H9 (cell line): Measurements from ENCODE around the gene SP6. TPM values are rescaled to one million over a fixed set of nuclear protein-coding genes. Genes with fewer than 3 reads are reported as not detected.

Experiments used
- DNase-seq: peaks from one replicate; pipeline ENCODE4 v3.0.0-alpha.2; 2017
- H2AFZ ChIP-seq: one replicate; pipeline ENCODE4 v1.6.1; 2013; ENCODE audit warnings: mild to moderate bottlenecking, low read length, control low read depth, moderate library complexity
- H2AK5ac ChIP-seq: 2 replicates; pipeline ENCODE4 v1.6.1; 2013; ENCODE audit warnings: low read length, control low read depth, mixed read lengths; ENCODE audit not compliant: insufficient read length
- H2BK120ac ChIP-seq: one replicate; pipeline ENCODE4 v1.6.1; 2013; ENCODE audit warnings: low read depth, mild to moderate bottlenecking, low read length, control low read depth, inconsistent platforms; ENCODE audit not compliant: poor library complexity, severe bottlenecking
- H2BK12ac ChIP-seq: 2 replicates; pipeline ENCODE4 v1.6.1; 2013; ENCODE audit warnings: low read length, control low read depth, mixed read lengths, low read depth; ENCODE audit not compliant: insufficient read length
- H2BK15ac ChIP-seq: 2 replicates; pipeline ENCODE4 v1.6.1; 2013; ENCODE audit warnings: low read depth, low read length, control low read depth
- H2BK20ac ChIP-seq: one replicate; pipeline ENCODE4 v1.6.1; 2013; ENCODE audit warnings: low read depth, mild to moderate bottlenecking, low read length, control low read depth, inconsistent platforms; ENCODE audit not compliant: poor library complexity, severe bottlenecking
- H2BK5ac ChIP-seq: 2 replicates; pipeline ENCODE4 v1.6.1; 2013; ENCODE audit warnings: low read length, control low read depth, mixed read lengths; ENCODE audit not compliant: insufficient read length
- H3K14ac ChIP-seq: 2 replicates; pipeline ENCODE4 v1.6.1; 2013; ENCODE audit warnings: low read length, control low read depth; ENCODE audit not compliant: insufficient read depth
- H3K18ac ChIP-seq: 2 replicates; pipeline ENCODE4 v1.6.1; 2013; ENCODE audit warnings: low read depth, mild to moderate bottlenecking, mixed read lengths, low read length, control low read depth; ENCODE audit not compliant: insufficient read length
- H3K23ac ChIP-seq: 2 replicates; pipeline ENCODE4 v1.6.1; 2013; ENCODE audit warnings: low read length, control low read depth, mixed read lengths, low read depth; ENCODE audit not compliant: insufficient read length
- H3K23me2 ChIP-seq: 2 replicates; pipeline ENCODE4 v1.6.1; 2013; ENCODE audit warnings: low read depth, mild to moderate bottlenecking, mixed read lengths, low read length, control low read depth; ENCODE audit not compliant: insufficient read length, poor library complexity, severe bottlenecking
- H3K27ac ChIP-seq: 2 replicates; pipeline ENCODE4 v1.5.1; 2013; ENCODE audit warnings: low read length, control low read depth, mixed read lengths, low read depth; ENCODE audit not compliant: insufficient read length
- H3K27me3 ChIP-seq: 2 replicates; pipeline ENCODE4 v1.6.1; 2013; ENCODE audit warnings: low read length, control low read depth, inconsistent platforms; ENCODE audit not compliant: insufficient read depth
- H3K4ac ChIP-seq: 2 replicates; pipeline ENCODE4 v1.6.1; 2013; ENCODE audit warnings: low read depth, mild to moderate bottlenecking, control low read depth, inconsistent platforms, low read length, moderate library complexity
- H3K4me1 ChIP-seq: 2 replicates; pipeline ENCODE4 v1.6.1; 2013; ENCODE audit warnings: low read length, control low read depth, inconsistent platforms; ENCODE audit not compliant: insufficient read depth
- H3K4me2 ChIP-seq: 2 replicates; pipeline ENCODE4 v1.6.1; 2013; ENCODE audit warnings: low read length, control low read depth, mixed read lengths; ENCODE audit not compliant: insufficient read length, insufficient read depth
- H3K56ac ChIP-seq: 2 replicates; pipeline ENCODE4 v1.6.1; 2013; ENCODE audit warnings: low read depth, mild to moderate bottlenecking, mixed read lengths, low read length, control low read depth; ENCODE audit not compliant: insufficient read length
- H3K79me1 ChIP-seq: 2 replicates; pipeline ENCODE4 v1.6.1; 2013; ENCODE audit warnings: low read depth, mild to moderate bottlenecking, moderate library complexity, low read length, control low read depth, inconsistent platforms; ENCODE audit not compliant: insufficient read depth, poor library complexity, severe bottlenecking
- H3K79me2 ChIP-seq: 2 replicates; pipeline ENCODE4 v1.6.1; 2013; ENCODE audit warnings: low read length, control low read depth, inconsistent platforms; ENCODE audit not compliant: insufficient read depth
- H3K9ac ChIP-seq: 2 replicates; pipeline ENCODE4 v1.6.1; 2013; ENCODE audit warnings: low read length, control low read depth, mixed read lengths; ENCODE audit not compliant: insufficient read length; ENCODE audit errors: extremely low read depth
- H3K9me3 ChIP-seq: one replicate; pipeline ENCODE4 v1.6.1; 2013; ENCODE audit warnings: low read depth, low read length, inconsistent platforms; ENCODE audit not compliant: control insufficient read depth
- H3T11ph ChIP-seq: one replicate; pipeline ENCODE4 v1.6.1; 2013; ENCODE audit warnings: mild to moderate bottlenecking, low read length, control low read depth, inconsistent platforms
- H4K20me1 ChIP-seq: one replicate; pipeline ENCODE4 v1.6.1; 2013; ENCODE audit not compliant: control insufficient read depth, insufficient read length, insufficient read depth
- H4K5ac ChIP-seq: 2 replicates; pipeline ENCODE4 v1.6.1; 2013; ENCODE audit warnings: low read depth, mild to moderate bottlenecking, mixed read lengths, low read length, control low read depth; ENCODE audit not compliant: insufficient read length
- H4K8ac ChIP-seq: replicated peaks from 2 replicates; pipeline ENCODE4 v1.6.1; 2013; ENCODE audit warnings: low read length, control low read depth, mixed read lengths, low read depth; ENCODE audit not compliant: insufficient read length
- H4K91ac ChIP-seq: 2 replicates; pipeline ENCODE4 v1.6.1; 2013; ENCODE audit warnings: low read depth, mild to moderate bottlenecking, moderate library complexity, mixed read lengths, low read length, control low read depth; ENCODE audit not compliant: insufficient read length
- H3K27ac Mint-ChIP-seq, 3 experiments: 2 replicates in 2 of 3; 3 replicates in 1 of 3; pipeline ENCODE4 v1.8.0; 2020 to 2021; ENCODE audit warnings: mixed read lengths in 3 of 3, mild to moderate bottlenecking in 1 of 3, moderate library complexity in 1 of 3
- H3K27me3 Mint-ChIP-seq: 2 replicates; pipeline ENCODE4 v1.8.0; 2021; ENCODE audit warnings: low read depth, mild to moderate bottlenecking, moderate library complexity, mixed read lengths
- H3K36me3 Mint-ChIP-seq, 3 experiments: 2 replicates in 2 of 3; 3 replicates in 1 of 3; pipeline ENCODE4 v1.8.0; 2020 to 2021; ENCODE audit warnings: low read depth in 3 of 3, mixed read lengths in 3 of 3; ENCODE audit not compliant: insufficient read depth in 1 of 3
- H3K4me1 Mint-ChIP-seq, 2 experiments: 2 replicates each; pipeline ENCODE4 v1.8.0; 2020; ENCODE audit warnings: mixed read lengths in 2 of 2
- H3K4me3 Mint-ChIP-seq, 2 experiments: 2 replicates in 1 of 2; 3 replicates in 1 of 2; pipeline ENCODE4 v1.8.0; 2020 to 2021; ENCODE audit warnings: mild to moderate bottlenecking in 2 of 2, mixed read lengths in 2 of 2, moderate library complexity in 1 of 2
- H3K9me3 Mint-ChIP-seq, 2 experiments: 2 replicates in 1 of 2; 3 replicates in 1 of 2; pipeline ENCODE4 v1.8.0; 2020; ENCODE audit warnings: mild to moderate bottlenecking in 2 of 2, mixed read lengths in 2 of 2, moderate library complexity in 1 of 2
- CTCF ChIP-seq: fragments of 200-600 bp; sonication (generic); conservative IDR thresholded peaks from 3 replicates; pipeline ENCODE4 v1.8.0; 2021; ENCODE audit warnings: antibody characterized with exemption, mild to moderate bottlenecking
- WGBS: extraction: QIAGEN DNeasy Blood & Tissue Kit; methylation state at CpG from one replicate; pipeline ENCODE4 v1.1.7; 2013; ENCODE audit warnings: missing lambda C conversion rate, low lambda C conversion rate, mixed read lengths; ENCODE audit not compliant: insufficient read length; ENCODE audit errors: extremely low coverage; 5-methylcytosine and 5-hydroxymethylcytosine counted together
- total RNA-seq: library from RNA; stranded (reverse); gene quantifications from 2 replicates; pipeline ENCODE4 v1.2.1, GENCODE V29; 2021

Gene SP6
- total RNA-seq, 1 experiment from 2014 or later, result 0.90 TPM

DNA sequence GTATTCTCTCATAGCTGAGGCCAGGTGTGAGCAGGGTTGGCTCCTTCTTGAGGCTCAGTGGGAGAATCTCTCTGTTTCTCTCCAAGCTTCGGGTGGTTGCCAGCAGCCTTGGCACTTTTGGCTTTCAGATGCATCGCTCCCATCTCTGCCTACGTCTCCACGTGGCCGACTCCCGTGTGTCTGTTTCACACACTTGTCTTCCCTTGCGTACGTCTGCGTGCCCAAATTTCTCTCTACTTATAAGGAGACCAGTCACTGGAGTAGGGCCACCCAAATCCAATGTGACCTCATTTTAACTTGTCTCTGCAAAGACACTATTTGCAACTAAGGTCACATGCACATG, 44.1 kb downstream of the SP6 start:
- Histone ChIP-seq H3K4ac (no peak overlapping the region), H2BK20ac (no peak overlapping the region), H3K79me2 (no peaks in the 10 kb centered on the region), H3K27ac (no peak overlapping the region), H2BK12ac (no peak overlapping the region), H3K79me1 (no peaks in the 10 kb centered on the region), H3K9me3 (no peaks in the 10 kb centered on the region), H3K56ac (no peak overlapping the region), H3K18ac (no peak overlapping the region), H3T11ph (no peak overlapping the region), H4K5ac (no peak overlapping the region), H2AFZ (no peak overlapping the region), H3K14ac (no peak overlapping the region), H3K4me1 (no peaks in the 10 kb centered on the region), H3K4me2 (no peak overlapping the region), H2BK120ac (no peak overlapping the region), H3K23ac (no peak overlapping the region), H4K20me1 (no peaks in the 10 kb centered on the region), H2AK5ac (no peak overlapping the region), H4K91ac (no peak overlapping the region), H3K9ac (no peak overlapping the region), H2BK15ac (no peak overlapping the region), H3K23me2 (no peaks in the 10 kb centered on the region), H3K27me3 (no peaks in the 10 kb centered on the region; the same call in 1 of the 2 replicates), H4K8ac (no peak overlapping the region), H2BK5ac (no peak overlapping the region)
- DNase-seq, result peak; percentile 19
- Mint-ChIP-seq H3K4me1 (peaks cover 6 to 7% of the 10 kb centered on the region in 2 experiments; a peak in 3 of 4 replicates), H3K9me3 (no peaks in the 10 kb centered on the region), H3K27me3 (peaks cover 4% of the 10 kb centered on the region), H3K4me3 (no peak overlapping the region), H3K36me3 (peaks cover 0 to 17% (median 4%) of the 10 kb centered on the region in 3 experiments; a peak in 5 of 7 replicates), H3K27ac (no peak overlapping the region)
- no CpG with 5 or more reads among the region's 9 CpGs for WGBS
- TF ChIP-seq CTCF, result no peak
